Occipital lobe (tissue), 2 donors: ENCODE results near the gene PTPRN2. TPM values are rescaled to one million over a fixed set of nuclear protein-coding genes. Genes with fewer than 3 reads are reported as not detected.
"Not testable (repeated sequence)": the region's sequence is repeated elsewhere in the genome, so short reads cannot be mapped to it uniquely, and the experiment has no call there.

ENCODE experiments used
- DNase-seq: peaks from one replicate; lab custom pipeline; 2025; lab: John Stamatoyannopoulos, UW
- total RNA-seq: library from RNA; depleted of rRNA; stranded (reverse); fragments of >200 nt; gene quantifications from one replicate; pipeline ENCODE4 v1.2.3, GENCODE V29; 2014

Gene PTPRN2
- total RNA-seq, 1 donor from 2014 or later = 62.2 TPM

DNA sequence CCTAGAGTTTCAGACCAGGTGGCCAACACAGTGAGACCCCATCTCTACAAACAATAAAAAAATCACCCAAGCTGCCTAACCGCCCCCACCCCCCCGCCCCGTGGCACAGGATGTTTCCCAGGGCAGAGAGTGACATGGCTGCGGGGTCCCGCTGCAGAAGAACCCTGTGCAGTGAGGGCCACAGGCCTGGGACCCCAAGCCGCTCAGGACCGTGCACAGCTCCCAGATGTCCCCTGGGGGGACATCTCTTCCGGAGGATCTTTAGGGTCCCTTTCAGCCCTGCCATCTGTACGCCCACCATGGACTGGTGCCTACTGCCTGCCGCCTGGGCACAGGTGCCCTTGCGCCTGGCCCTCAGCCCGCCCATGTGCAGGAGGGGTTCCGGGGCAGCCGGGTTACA is 877.2 kb downstream of the PTPRN2 start:
- DNase-seq = no peak

DNA sequence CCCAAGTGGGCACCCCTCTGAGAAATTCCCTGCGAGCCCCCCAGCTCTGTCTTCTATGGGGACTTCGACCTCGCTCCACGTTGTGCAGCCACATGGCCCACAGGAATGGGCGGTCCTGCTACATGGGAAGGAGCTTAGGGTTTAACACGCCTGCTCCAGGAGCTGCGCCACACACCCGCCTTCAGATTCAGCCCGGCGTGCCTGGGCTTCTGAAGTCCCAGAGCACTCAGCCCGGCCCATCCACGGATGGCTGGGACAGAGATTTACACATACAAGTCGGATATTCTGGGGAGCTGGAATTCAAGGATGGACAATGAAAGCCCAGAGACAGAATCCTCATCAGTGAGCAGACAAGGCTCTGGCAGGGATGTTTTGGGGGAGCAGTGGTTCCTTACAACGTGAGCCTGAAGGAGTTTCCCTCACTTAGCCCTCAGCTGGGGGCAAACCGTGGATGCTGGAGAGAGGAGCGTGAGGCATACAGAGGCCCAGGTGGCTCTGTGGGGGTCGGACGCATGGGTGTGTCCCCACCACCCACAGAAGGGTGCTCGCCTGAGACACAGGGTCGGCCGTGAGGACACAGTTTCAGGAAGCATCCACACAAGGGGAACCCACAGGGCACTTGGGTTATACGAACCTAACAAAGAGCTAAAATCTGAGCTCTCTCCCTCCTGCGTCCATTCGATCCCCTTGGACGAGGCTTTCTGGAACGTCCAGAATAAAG is 877.9 kb downstream of the PTPRN2 start:
- no peak for DNase-seq

DNA sequence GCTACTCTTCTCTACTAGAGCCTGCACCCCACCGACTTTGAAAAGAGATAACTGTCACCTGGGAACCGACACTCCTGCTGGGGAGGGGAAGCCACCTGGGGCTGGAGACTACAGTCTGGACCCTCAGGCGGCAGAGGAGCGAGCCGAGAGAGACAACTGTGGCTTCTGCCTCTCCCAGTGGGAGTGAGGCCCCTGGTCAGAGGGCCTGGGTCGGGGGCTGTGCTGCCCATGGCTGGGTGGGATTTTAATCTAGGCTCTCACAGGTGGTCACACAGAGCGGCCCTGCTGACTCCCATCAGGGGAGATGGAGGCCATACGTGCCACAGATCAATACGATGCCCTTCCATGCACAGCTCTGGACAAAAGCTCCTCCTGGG is 878.7 kb downstream of the PTPRN2 start:
- no peak for DNase-seq

DNA sequence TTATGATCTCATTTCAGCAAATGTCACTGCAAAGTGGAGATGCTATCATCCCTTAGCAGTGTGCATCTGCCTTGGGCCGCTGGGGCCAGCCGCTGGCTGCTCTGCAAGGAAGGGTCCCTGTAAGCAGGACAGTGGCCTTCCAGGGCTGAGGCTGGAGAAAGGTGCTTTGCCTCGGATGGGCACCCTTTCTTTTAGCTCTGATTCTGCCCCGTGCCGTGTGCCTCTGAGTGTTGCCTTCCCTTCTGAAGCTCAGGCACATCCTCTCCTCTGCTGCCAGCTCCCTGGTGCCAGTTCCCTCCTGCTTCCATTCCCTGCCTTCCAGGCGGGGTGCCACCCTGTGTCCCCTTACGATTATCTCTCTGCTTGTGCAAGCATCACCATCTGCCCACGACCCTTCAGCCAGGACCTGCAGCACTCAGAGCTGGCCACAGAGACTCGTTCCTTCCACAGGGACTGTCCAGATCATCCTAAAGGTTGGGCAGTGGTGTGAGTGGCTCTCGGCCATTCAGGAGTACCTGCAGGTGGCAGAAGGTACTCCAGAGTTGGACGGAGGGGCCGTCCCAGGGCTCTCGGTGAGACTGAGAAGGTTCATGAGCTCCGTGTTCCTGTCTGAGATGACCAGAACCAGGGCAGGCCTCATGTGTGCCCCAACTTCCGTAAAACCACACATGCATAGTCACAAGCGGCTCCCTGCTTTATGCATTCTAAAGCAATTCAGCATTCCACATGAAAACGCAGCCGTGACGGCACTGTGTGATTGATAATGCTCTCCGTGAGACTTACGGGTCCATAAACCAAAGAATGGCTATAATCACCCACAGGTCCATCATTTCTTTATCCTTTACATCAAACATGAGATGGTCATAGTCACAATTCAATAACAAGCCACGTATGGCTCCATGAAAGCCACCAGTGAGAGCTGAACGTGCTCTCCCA is 879.4 kb downstream of the PTPRN2 start:
- DNase-seq = no peak

DNA sequence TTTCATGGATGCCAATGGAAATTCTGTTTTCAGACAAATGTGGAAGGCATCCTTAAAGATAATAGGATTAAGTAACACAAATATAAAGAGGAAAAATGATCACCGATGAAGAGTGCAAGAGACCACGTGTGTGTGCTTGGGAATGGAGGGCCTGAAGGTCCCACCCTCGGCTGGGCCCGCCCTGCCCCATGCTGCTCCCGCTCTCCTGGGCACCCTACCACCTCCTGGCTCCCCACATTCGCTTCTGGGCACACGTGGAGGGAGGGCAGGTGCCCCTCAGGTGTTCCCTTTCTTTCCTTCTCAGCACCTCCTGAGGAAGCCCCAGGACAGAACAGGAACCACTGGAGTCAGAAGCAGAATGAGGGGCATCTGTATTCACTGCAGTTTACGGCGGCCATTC is 883.3 kb downstream of the PTPRN2 start:
- DNase-seq = no peak

DNA sequence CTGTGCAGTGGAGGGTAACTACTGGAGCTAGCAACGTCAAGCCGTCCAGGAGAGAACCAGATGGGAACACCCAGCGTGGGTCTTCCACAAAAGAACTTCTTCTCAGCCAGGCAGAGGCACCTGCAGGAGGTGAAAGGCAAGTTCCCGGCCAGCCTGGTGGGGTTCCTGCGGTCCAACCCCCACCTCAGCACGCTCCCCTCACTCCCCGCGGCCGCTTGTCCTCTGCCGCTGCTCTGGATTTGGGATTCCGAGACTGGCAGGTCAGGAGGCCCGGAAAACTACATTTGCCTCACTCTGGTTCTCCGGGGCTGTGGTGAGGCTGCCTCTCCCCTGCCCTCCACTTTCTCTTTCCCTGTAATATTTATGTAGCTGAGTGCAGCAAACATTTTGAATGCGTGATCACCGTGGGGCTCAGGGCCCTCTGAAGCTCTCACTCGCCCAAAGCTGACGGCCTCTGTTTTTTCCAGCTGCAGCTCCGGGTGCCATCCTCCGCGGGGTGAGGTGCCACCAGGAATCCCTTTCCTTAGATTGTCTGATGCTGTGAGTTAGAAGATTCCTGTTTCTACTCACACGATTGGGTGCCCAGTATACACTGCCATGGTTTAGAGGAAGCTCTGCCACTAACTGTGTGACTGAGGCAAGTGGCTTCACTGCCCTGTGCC is 884.0 kb downstream of the PTPRN2 start:
- no peak for DNase-seq

DNA sequence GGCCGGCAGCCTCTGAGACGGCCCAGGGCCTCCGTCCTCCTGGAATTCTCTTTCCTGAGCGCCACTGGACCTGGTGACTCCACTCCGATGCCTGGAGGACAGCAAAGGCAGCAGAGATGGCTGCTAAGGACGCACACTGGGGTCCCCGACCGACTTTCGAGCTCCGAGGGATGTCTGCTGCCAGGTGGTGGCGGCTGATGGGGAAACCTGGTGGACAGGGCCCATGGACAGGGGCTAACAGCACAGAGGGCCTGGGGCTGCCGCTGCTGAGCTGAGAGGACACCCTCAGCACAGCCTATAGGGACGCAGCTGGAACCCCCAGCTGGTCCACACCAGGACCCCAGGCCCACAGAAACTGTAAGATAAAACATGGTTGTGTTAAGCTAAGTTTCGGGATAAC is 884.5 kb downstream of the PTPRN2 start:
- no peak for DNase-seq

DNA sequence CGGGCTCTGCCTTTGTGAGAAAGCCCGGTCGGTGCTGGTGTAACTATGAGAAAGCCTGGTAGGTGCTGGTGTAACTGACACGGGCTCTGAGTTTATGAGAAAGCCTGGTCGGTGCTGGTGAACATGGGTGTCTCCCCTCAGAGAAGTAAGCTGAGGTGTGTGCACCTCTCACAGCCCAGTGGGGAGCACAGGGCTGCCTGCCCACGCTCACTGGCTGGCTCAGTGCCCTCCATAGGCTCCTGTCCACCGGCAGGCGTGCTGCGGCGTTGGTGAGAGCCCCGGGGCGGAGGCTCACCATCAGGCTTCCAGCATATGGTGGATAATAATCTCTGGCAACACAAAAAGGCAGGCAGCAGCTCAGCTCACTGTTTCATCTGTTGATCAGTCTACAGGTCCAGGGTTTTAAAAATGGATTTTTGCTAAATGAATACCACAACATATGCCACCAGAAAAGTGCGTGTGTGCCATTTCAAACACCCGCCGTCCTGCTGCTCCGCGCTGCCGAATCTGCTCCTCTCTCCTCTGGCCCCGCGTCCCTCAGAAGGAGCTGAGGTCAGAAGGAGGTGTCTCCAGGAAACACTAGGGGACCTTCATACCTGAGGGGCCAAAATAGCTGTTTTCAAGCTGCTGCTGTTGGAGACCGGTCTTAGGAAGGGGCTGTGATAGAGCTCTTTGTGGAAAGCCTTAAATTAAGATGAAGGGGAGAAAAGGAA is 885.2 kb downstream of the PTPRN2 start:
- no peak for DNase-seq

DNA sequence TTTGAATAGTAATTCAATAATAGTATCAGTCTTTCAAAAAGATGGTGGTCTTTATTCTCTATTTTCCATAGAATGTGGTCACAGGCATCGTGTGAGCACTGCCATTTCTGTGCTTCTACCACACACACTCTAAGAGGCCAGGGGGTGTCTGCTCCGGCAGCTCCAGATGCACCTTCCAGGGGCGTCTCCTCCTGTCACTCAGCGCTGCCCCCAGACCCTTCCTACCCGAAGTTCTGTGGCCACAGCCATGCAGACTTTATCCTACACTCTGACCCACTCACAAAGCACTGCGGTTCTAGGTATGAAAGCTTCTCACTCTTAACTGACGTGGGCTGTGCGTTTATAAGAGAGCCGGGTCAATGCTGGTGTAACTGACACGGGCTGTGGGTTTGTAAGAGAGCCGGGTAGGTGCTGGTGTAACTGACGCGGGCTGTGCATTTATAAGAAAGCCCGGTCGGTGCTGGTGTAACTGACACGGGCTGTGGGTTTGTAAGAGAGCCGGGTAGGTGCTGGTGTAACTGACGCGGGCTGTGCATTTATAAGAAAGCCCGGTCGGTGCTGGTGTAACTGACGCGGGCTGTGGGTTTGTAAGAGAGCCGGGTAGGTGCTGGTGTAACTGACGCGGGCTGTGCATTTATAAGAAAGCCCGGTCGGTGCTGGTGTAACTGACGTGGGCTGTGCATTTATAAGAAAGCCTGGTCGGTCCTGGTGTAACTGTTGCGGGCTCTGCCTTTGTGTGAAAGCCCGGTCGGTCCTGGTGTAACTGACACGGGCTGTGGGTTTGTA is 886.0 kb downstream of the PTPRN2 start:
- DNase-seq = not testable (repeated sequence)

DNA sequence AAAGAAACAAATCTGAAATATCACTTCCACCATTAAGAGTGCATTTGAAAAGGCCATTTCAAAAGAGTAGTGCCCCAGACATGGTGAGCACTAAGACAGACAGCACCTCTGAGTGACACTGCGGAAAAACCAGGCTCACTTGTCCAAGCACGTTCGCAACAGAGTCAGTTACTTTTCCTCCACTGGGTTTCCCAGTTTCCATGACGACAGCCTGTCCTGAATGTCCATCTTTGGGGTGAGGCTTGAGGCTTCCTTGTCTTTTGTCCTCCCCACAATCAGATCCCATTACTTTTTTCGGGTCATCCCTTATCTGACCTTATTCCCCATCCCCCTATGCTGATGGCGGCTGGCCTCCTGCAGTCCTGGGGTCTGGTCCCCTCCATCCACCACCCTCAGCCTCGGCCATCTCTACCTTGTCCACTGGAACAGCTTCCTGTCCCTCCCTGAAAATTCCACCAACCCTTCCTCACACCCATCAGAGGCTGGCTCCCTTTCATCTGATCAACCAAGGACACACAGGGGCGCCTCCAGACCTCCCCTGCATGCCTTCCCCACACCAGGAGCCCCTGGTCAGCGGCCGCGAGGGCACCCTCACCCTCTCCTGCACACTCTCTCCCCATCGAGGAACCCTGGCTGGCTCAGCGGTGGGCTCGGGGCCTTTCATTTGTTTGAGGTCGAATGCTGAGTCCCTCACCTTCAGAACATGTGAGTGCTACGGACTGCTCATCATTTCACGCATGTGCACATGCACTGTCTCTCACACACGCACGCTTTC is 887.2 kb downstream of the PTPRN2 start:
- DNase-seq = no peak

DNA sequence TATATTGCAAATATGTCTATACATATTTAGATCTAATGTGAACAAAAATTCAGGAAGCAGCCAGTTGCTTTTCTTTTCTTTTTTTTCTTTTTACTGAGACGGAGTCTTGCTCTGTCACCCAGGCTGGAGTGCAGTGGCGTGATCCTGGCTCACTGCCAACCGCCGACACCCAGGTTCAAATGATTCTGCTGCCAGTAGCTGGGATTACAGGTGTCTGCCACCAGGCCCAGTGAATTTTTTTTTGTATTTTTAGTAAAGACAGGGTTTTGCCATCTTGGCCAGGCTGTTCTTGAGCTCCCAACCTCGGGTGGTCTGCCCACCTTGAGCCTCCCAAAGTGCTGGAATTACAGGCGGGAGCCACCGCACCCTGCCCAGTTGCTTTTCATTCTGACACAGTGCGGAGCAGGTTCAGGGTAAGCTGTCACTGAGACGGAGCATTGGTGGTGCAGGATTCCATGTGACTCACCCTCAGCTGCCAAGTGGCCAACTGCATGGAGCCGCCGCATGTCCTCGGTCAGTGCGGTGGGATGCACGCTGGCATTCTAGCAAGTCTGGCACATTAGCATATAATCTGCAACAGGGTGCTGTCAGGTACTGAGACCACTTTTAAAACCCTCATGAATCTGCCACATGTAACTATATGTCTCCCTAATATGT is 888.1 kb downstream of the PTPRN2 start:
- no peak for DNase-seq

DNA sequence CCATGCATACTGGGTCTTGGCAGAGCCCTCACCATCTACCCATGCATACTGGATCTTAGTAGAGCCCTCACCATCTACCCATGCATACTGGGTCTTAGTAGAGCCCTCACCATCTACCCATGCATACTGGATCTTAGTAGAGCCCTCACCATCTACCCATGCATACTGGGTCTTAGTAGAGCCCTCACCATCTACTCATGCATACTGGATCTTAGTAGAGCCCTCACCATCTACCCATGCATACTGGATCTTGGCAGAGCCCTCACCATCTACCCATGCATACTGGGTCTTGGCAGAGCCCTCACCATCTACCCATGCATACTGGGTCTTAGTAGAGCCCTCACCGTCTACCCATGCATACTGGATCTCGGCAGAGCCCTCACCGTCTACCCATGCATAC is 890.3 kb downstream of the PTPRN2 start:
- DNase-seq = not testable (repeated sequence)

DNA sequence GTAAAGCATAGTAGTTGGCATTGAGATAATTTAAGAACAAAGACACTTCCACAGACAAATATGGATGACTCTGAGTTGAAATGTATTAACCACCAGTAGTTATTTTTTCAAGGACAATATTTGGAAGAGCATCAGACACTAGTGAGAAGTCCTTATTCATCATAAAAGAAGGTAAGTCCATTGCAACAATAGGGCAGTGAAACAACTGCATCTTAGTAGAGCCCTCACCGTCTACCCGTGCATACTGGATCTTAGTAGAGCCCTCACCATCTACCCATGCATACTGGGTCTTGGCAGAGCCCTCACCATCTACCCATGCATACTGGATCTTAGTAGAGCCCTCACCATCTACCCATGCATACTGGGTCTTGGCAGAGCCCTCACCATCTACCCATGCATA is 892.0 kb downstream of the PTPRN2 start:
- DNase-seq = not testable (repeated sequence)

DNA sequence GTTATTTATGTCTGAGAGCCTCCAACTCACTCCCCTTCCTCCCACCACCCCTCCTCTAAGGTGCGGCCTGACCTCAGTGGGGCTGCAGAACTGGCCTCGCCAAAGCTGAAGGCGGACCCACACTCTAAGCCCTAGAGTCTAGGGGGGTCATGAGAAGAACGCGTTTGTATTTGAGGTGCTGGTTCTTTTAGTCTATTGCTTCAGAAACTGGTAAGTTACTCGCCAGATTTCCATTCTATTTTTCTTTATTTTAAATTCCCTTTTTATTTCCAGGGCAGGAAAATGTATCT is 893.3 kb downstream of the PTPRN2 start:
- no peak for DNase-seq

DNA sequence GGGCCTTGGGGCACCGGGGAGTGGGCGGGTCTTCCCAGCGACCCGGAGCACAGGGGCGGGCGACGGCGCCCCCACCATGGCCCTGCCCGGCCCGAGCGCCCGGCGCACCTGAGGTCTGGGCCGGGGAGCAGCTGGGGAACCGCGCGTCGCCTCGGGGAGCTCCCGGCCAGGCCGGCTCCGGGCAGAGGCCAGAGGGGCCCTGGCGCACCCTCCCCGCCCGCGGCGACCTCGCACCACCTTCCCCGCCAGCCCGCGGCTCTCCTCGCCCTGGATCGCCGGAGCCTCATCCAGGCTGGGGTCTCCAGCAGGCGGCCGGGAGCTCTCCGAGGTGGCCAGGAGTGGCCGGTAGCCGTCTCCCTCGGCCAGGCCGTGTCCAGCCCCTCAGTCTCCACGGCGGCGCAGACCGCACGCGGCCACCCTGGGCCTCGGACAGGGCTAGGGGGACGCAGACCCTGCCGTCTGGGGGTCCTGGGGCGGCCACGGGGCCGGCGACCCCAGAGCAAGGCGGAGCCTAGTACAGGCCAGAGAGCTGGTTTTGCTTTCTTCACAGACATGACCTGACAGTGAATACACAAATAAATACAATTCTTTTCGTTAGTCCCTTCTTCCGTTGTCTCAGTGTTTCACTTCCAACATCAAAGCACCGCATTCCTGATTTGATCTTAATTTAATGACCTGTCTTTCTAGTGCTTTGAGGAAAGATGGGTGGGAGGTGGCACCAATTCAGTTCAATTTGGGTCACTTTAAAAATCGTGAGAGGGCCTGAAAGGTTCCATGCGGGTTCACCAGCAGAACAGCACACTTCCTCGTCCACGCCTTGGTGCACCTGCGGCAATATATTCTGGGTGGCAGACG is 893.9 kb downstream of the PTPRN2 start:
- no peak for DNase-seq

DNA sequence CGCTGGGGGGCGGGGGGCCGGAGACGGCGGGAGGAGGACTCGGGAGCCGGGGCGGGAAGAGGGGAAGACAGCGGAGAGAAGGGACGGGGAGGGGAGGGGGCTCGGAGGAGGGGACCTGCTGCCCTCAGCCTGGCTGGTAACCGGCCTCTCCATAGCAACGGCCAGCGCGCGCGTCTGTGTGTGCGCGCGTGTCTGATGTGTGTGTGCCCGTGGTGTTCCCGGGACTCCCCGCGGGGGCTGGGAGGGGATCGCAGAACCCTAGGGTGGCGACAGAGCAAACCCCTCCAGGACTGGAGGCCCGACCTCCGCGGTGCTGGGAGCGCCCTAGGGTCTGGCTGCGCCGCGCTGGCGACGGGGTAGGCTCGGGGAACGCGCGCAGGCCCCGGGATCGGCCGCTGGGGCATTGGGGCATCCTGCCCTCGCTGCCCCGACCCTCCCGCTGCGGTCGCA is 894.5 kb downstream of the PTPRN2 start:
- DNase-seq = no peak

DNA sequence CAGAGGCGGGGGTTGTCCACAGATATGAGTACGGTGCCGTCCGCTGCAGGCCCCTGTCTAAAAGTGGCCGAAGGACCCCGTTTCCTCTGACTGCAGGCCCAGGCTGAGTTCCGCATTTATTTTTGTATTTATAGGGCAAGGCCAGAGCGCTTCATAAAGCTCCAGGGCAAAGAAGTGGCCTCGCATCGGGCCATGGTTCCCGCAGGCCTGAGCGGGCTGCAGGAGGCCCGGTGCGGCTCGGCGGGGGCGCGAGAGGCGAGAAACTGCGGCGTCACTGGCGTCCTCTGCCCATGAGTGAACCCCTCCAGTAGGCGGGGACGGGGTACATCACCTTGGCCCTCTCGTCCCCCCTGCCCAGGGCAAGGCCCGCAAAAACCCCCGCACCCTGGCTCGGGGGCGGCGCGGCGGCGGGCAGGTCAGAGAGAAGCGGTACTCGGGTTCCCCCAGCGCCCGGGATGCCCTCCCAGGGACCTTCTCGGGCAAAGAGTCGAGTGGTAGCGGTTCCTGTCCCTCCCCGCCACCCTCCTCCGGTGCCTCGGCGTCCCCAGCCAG is 895.1 kb downstream of the PTPRN2 start:
- no peak for DNase-seq
